Measurements from ENCODE around the gene ECPAS.
"Not testable (repeated sequence)": the region's sequence is repeated elsewhere in the genome, so short reads cannot be mapped to it uniquely, and the experiment has no call there.

ECPAS gene

GRCh38 chr9:111497196-111497595 lies 13.0 kb upstream of the ECPAS start:
- peaks cover 23% of the 10 kb centered on the region for H3K27me3 Mint-ChIP-seq
- H3K4me1 Mint-ChIP-seq, H3K36me3 Mint-ChIP-seq, ATAC-seq, H3K27ac Mint-ChIP-seq, H3K4me3 Mint-ChIP-seq, H3K9me3 Mint-ChIP-seq: not testable (repeated sequence)

GRCh38 chr9:111484572-111484894 lies 350 bp upstream of the ECPAS start:
- Mint-ChIP-seq H3K9me3 (no peaks in the 10 kb centered on the region), H3K27ac (peak overlapping the region; percentile 87), H3K4me3 (peak overlapping the region; percentile 88), H3K4me1 (peaks cover 22% of the 10 kb centered on the region), H3K36me3 (no peaks in the 10 kb centered on the region), H3K27me3 (no peaks in the 10 kb centered on the region)
- no peak for ATAC-seq

GRCh38 chr9:111483439-111483857 lies 735 bp downstream of the ECPAS start:
- Mint-ChIP-seq H3K4me3 (peak overlapping the region; percentile 84), H3K9me3 (no peaks in the 10 kb centered on the region), H3K36me3 (no peaks in the 10 kb centered on the region), H3K4me1 (peaks cover 28% of the 10 kb centered on the region), H3K27ac (peak overlapping the region; percentile 87), H3K27me3 (no peaks in the 10 kb centered on the region)
- ATAC-seq = peak; percentile 65

DNA sequence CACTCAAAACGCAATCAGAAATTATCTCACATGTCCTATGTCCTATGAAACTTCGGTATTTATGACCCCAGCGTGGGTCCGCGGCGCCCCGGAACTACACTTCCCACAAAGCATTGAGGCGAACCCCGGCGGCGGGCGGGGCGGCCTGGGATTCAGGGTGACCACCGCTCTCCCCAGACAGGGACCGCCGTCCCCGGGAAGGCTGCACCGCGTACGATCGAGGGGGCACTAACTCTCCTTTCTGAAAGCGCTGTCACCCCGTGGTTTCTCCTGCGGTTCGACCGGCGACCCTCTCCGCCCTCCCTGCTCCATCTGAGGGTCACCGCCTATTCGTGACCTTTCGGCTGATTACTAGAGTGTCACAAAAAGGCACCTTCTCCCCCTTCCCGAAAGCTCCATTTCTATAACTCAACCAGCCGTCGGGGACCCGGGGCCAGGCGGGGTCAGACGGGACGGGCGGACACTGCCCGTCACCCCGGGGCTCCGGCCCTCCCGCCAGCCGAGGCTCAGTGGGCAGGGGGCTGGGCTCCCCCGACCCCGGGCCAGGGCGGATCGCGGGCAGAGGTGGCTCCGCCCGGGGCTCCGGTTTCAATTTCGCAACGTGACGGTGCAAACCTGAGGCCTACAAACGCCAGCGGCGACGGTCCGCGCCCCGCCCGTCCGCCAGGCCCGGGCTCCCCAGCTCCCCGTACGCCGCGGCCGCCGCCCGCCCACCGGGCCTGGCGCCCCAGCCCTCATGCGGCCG lies 1.3 kb downstream of the ECPAS start:
- H3K4me1 Mint-ChIP-seq = peaks cover 29% of the 10 kb centered on the region
- H3K27me3 Mint-ChIP-seq = no peaks in the 10 kb centered on the region
- no peaks in the 10 kb centered on the region for H3K9me3 Mint-ChIP-seq
- peak overlapping the region; percentile 84 for H3K4me3 Mint-ChIP-seq
- peak; percentile 78 for ATAC-seq
- H3K36me3 Mint-ChIP-seq = no peaks in the 10 kb centered on the region
- H3K27ac Mint-ChIP-seq = peak overlapping the region; percentile 87

DNA sequence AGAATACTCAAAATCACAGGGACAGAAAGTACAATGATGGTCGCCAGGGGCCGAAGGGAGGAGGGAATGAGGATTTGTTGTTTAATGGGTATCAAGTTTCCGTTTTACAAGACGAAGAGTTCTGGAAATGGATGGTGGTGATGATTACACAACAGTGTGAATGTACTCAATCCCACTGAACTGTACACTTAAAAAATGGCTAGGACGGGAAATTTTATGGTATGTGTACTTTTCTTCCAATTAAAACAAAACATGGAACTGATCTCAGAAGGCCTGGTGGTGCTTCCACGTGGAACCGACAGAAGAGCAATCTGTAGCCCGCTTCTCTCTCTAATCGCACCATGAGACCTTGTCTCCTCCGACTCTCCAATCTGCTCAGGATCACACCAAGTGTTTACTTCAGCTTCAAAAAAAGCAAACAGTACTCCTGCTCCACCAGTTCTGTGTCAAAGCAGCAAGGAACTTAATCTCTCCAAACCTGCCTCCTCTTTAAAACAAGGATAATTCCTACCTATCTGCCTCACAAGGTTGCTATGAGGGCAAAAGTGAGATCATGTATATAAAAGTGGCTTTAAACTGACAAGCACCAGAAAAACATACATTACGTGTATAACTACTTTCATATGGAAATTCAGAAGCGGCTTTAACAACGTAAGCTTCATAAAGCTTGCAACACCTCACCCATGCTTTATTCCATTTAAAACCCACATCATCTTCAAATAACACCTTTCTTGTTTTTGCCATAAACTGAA lies 2.1 kb downstream of the ECPAS start:
- H3K9me3 Mint-ChIP-seq = no peaks in the 10 kb centered on the region
- peak overlapping the region; percentile 84 for H3K4me3 Mint-ChIP-seq
- no peaks in the 10 kb centered on the region for H3K27me3 Mint-ChIP-seq
- no peak for ATAC-seq
- peak overlapping the region; percentile 87 for H3K27ac Mint-ChIP-seq
- peaks cover 37% of the 10 kb centered on the region for H3K4me1 Mint-ChIP-seq
- no peaks in the 10 kb centered on the region for H3K36me3 Mint-ChIP-seq

DNA sequence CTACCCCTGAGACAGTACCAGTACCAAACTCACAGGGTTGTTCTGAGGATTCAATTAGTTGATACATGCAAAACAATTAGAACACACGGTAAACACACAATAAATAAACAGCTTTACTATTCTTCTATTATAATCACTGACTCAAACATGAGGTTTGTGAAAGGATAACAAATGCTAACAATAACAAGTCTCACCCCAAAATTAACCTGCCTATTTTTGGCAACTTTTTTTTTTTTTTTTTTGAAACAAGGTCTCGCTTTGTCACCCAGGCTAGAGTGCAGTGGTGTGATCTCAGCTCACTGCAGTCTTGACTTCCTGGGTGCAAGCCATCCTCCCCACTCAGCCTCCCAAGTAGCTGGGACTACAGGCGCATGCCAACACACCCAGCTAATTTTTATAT lies 6.5 kb downstream of the ECPAS start:
- H3K36me3 Mint-ChIP-seq = no peaks in the 10 kb centered on the region
- no peak for ATAC-seq
- no peaks in the 10 kb centered on the region for H3K9me3 Mint-ChIP-seq
- no peak overlapping the region for H3K4me3 Mint-ChIP-seq
- no peaks in the 10 kb centered on the region for H3K27me3 Mint-ChIP-seq
- no peak overlapping the region for H3K27ac Mint-ChIP-seq
- peaks cover 59% of the 10 kb centered on the region for H3K4me1 Mint-ChIP-seq

DNA sequence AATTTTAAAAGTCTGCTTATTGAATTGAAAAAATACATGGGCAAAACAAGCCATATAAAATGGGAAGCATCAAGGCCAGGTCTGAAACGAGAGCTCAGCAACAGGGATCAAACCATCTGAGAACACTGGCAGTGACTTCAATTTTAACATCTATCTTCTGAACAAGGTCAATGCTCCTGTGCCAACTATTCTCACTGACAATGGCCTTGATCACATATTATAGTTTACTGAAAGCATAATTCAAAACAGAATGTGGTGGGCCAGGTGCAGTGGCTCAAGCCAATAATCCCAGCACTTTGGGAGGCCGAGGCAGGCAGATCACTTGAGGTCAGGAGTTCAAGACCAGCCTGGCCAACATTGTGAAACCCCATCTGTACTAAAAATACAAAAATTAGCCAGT lies 9.0 kb downstream of the ECPAS start:
- Mint-ChIP-seq H3K4me1 (peaks cover 38% of the 10 kb centered on the region), H3K27ac (no peak overlapping the region), H3K9me3 (no peaks in the 10 kb centered on the region), H3K27me3 (no peaks in the 10 kb centered on the region), H3K4me3 (no peak overlapping the region), H3K36me3 (no peaks in the 10 kb centered on the region)
- no peak for ATAC-seq

DNA sequence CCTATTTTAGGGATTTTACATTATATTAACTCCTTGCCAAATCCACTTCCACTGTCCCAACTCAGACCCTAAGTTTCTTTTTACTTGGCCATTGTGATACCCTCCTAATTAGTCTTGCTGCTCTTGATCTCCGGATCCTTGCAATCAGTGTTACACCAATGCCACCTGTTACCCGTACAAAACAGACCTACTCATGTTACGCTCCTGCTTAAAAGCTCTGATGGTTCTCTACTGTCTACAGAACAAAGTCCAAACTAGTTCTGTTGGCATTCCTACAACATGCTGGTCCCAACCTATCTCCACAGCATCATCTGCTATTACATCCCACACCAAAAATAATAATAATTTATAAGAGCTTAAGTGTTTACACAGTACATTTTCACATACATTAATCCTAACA lies 9.8 kb downstream of the ECPAS start:
- Mint-ChIP-seq H3K4me1 (peaks cover 38% of the 10 kb centered on the region), H3K9me3 (no peaks in the 10 kb centered on the region), H3K27me3 (no peaks in the 10 kb centered on the region), H3K4me3 (no peak overlapping the region), H3K27ac (no peak overlapping the region), H3K36me3 (no peaks in the 10 kb centered on the region)
- ATAC-seq = no peak

DNA sequence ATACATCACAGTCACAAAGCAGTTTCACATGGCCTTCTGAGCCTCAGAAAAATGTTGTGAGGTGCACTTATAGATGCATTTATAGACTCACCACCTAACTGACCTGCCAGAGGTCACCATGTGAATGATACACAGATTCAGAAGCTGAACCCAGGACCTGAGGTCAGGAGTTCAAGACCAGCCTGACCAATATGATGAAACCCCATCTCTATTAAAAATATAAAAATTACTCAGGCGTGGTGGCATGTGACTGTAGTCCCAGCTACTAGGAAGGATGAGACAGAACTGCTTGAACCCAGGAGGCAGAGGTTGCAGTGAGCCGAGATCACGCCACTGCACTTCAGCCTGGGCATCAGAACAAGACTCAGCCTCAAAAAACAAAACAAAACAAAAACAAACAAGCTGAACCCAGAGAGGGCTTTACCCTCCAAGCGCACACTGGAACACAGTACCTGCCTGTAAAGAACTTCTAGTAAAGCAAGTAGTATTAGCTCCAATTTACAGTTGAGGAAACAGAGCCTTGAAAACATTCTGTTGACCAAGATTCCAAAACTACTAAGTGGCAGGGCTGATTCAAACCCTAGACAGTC lies 16.3 kb downstream of the ECPAS start:
- Mint-ChIP-seq H3K27me3 (no peaks in the 10 kb centered on the region), H3K9me3 (no peaks in the 10 kb centered on the region), H3K4me3 (no peak overlapping the region), H3K4me1 (peaks cover 35% of the 10 kb centered on the region), H3K27ac (no peak overlapping the region), H3K36me3 (peaks cover 33% of the 10 kb centered on the region)
- ATAC-seq = no peak

- Mint-ChIP-seq H3K4me1 (peaks cover 43% of the 10 kb centered on the region), H3K9me3 (no peaks in the 10 kb centered on the region), H3K27me3 (no peaks in the 10 kb centered on the region), H3K36me3 (peaks cover 40% of the 10 kb centered on the region), H3K27ac (no peak overlapping the region), H3K4me3 (no peak overlapping the region)
- ATAC-seq = no peak
These were observed 21.1 kb downstream of the ECPAS start for GRCh38 chr9:111463048-111463447.

GRCh38 chr9:111458139-111459009 lies 25.8 kb downstream of the ECPAS start:
- H3K36me3 Mint-ChIP-seq = peaks cover 17% of the 10 kb centered on the region
- no peaks in the 10 kb centered on the region for H3K27me3 Mint-ChIP-seq
- no peak for ATAC-seq
- H3K9me3 Mint-ChIP-seq = no peaks in the 10 kb centered on the region
- peaks cover 40% of the 10 kb centered on the region for H3K4me1 Mint-ChIP-seq
- no peak overlapping the region for H3K4me3 Mint-ChIP-seq
- no peak overlapping the region for H3K27ac Mint-ChIP-seq

GRCh38 chr9:111456529-111456928 lies 27.7 kb downstream of the ECPAS start:
- no peak overlapping the region for H3K4me3 Mint-ChIP-seq
- no peaks in the 10 kb centered on the region for H3K9me3 Mint-ChIP-seq
- ATAC-seq = no peak
- peaks cover 47% of the 10 kb centered on the region for H3K4me1 Mint-ChIP-seq
- peak overlapping the region; percentile 1 for H3K27ac Mint-ChIP-seq
- no peaks in the 10 kb centered on the region for H3K27me3 Mint-ChIP-seq
- H3K36me3 Mint-ChIP-seq = peaks cover 3% of the 10 kb centered on the region

GRCh38 chr9:111455638-111456037 lies 28.5 kb downstream of the ECPAS start:
- Mint-ChIP-seq H3K36me3 (peaks cover 1% of the 10 kb centered on the region), H3K27me3 (no peaks in the 10 kb centered on the region), H3K4me1 (peaks cover 47% of the 10 kb centered on the region), H3K27ac (no peak overlapping the region), H3K4me3 (no peak overlapping the region), H3K9me3 (no peaks in the 10 kb centered on the region)
- ATAC-seq = no peak

DNA sequence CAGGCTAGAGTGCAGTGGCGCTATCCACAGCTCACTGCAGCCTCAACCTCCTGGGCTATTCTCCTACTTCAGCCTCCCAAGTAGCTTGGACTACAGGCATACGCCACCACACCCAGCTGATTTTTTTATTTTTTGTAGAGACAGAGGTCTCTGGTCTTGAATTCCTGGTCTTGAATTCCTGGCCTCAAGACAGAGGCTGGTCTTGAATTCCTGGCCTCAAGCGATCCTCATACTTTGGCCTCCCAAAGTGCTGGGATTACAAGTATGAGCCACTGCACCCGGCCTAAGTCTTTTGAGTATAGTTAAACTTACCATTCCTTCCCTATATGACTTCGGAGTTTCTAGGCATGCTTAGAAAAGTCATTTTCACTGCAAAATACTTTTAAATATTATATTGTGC lies 29.4 kb downstream of the ECPAS start:
- peaks cover 52% of the 10 kb centered on the region for H3K4me1 Mint-ChIP-seq
- H3K9me3 Mint-ChIP-seq = no peaks in the 10 kb centered on the region
- peaks cover 10% of the 10 kb centered on the region for H3K36me3 Mint-ChIP-seq
- ATAC-seq = no peak
- H3K27ac Mint-ChIP-seq = no peak overlapping the region
- no peaks in the 10 kb centered on the region for H3K27me3 Mint-ChIP-seq
- no peak overlapping the region for H3K4me3 Mint-ChIP-seq

DNA sequence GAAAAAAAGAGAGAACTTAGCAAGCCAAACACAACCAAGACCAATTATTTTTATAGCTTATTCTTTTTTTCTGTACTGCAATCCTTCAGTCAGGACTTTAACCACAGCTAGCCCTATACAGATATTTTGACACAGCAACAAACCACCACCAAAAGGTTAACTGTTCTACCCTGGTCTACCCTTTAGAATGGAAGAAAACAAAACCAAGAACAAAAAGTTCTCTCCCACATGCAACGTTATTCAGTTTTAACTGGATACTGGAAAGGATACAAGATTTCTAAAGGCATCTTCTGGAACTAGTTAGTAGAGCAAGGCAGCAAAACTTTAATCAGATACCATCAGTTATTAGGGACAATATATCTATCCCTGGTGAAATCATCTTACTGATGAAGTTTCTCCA lies 32.6 kb downstream of the ECPAS start:
- no peaks in the 10 kb centered on the region for H3K9me3 Mint-ChIP-seq
- no peaks in the 10 kb centered on the region for H3K27me3 Mint-ChIP-seq
- peaks cover 21% of the 10 kb centered on the region for H3K36me3 Mint-ChIP-seq
- peaks cover 24% of the 10 kb centered on the region for H3K4me1 Mint-ChIP-seq
- no peak for ATAC-seq
- no peak overlapping the region for H3K4me3 Mint-ChIP-seq
- no peak overlapping the region for H3K27ac Mint-ChIP-seq

Data from stimulated activated memory B cell treated with anti-CD40 and anti-IgM and Interleukin-4, amounts not matched to agents 10 μg/mL and 1 μg/mL and 100 μg/mL, for 72 hours (primary cell).